Thyroid gland (tissue), 4 donors: ENCODE results near the gene GALM.

Experiments used
- CTCF ChIP-seq, 6 experiments: fragments of 200-600 bp in 3 of 6; fragments of 450-650 bp in 3 of 6; sonication (generic) in 3 of 6; IDR thresholded peaks; one replicate each; pipeline ENCODE4 v1.5.1; 2016 to 2019; ENCODE audit warnings: antibody characterized with exemption in 6 of 6, mild to moderate bottlenecking in 2 of 6, inconsistent platforms in 1 of 6, moderate library complexity in 1 of 6
- POLR2A ChIP-seq, 2 donors: fragments of 450-650 bp; IDR thresholded peaks; one replicate each; pipeline ENCODE4 v1.6.1; 2017; ENCODE audit warnings: antibody characterized with exemption in 2 of 2, mild to moderate bottlenecking in 2 of 2, moderate library complexity in 1 of 2

DNA sequence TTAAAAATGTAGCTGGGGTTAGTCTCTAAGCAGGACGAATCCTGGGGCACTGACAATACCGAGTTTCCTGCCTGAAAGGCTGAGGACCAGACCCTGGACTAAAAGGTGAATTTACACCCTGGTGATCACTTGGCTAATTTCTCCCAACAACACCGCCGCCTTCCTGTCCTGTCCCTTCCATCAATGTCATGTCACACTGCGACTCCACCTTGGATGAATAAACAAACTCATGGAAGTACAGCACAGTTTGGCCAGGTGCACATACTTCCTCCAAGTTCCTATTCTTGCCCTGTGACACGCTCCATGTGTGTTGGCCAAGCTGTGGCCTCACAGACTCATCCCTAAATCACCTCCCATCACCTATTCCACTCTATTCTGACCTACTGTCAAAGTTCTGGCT is 15.9 kb upstream of the GALM start:
- TF ChIP-seq CTCF (IDR thresholded peaks at IDR 0.05) (no peak), POLR2A (IDR thresholded peaks at IDR 0.05) (no peak)
